Stomach smooth muscle (tissue), 2 donors: ENCODE data around the gene PGLYRP1.

Experiments used
- H3K27ac ChIP-seq: one replicate; pipeline ENCODE4 v1.7.0; 2013; ENCODE audit warnings: mild to moderate bottlenecking, low read length, inconsistent platforms
- H3K27me3 ChIP-seq, 2 donors: one replicate each; pipeline ENCODE4 v1.7.0; 2013; ENCODE audit warnings: low read length in 2 of 2; ENCODE audit not compliant: insufficient read depth in 2 of 2, control insufficient read depth in 1 of 2
- H3K36me3 ChIP-seq, 2 donors: one replicate each; pipeline ENCODE4 v1.7.0; 2013; ENCODE audit warnings: low read length in 2 of 2; ENCODE audit not compliant: control insufficient read depth in 2 of 2, insufficient read depth in 2 of 2
- H3K4me1 ChIP-seq: one replicate; pipeline ENCODE4 v1.7.0; 2013; ENCODE audit warnings: low read length; ENCODE audit not compliant: control insufficient read depth, insufficient read depth
- H3K4me3 ChIP-seq, 2 donors: one replicate each; pipeline ENCODE4 v1.7.0; 2013; ENCODE audit warnings: low read length in 2 of 2
- H3K9ac ChIP-seq, 2 donors: one replicate each; pipeline ENCODE4 v1.7.0; 2013; ENCODE audit warnings: low read length in 2 of 2, mild to moderate bottlenecking in 1 of 2
- H3K9me3 ChIP-seq, 2 donors: one replicate each; pipeline ENCODE4 v1.7.0; 2013; ENCODE audit warnings: low read length in 2 of 2; ENCODE audit not compliant: control insufficient read depth in 2 of 2
- donor health status: healthy.
- donor health status: Pancreatic carcinoma.

Gene PGLYRP1

DNA sequence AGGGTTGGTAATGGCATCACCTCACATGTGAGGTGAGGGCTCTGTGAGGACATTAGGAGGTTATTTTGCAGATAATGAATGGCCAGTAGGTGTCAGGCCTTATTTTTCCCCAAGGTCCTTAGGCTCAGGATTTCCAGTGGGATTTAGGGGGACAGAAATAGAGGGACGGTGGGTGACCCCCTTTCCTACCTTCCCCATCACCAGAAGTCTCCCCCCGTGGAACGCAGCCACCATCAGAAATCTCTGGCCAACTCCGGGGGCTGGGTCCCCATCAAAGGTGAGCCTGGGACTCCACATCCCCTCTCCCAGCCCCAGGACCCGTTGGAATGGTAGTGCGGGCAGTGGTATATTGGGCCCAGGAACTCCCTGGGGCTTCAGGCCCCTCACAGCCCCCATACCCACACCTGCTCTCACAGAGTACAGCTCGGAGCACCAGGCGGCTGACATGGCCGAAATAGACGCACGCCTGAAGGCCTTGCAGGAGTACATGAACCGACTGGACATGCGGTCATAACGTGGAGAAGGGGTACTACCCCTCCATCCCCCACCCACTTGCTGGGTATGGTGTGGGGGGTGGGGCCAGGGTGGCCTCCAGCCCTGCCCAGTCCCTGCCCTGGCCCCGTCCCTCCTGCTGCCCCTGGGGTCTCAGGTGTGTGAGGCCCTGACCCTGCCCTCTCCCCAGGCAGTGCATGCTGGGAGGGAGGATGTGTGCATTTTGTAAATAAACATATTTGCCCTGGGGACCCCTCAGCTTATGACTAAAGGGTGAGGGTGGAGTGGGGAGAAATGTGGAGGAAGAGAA is 4.8 kb downstream of the PGLYRP1 start:
- Histone ChIP-seq H3K9me3 (no peaks in the 10 kb centered on the region), H3K4me3 (no peak overlapping the region), H3K9ac (no peak overlapping the region), H3K27me3 (peaks cover 23 to 35% of the 10 kb centered on the region in 2 donors), H3K4me1 (peaks cover 20% of the 10 kb centered on the region), H3K27ac (no peak overlapping the region), H3K36me3 (peaks cover 0 to 3% of the 10 kb centered on the region in 2 donors)

DNA sequence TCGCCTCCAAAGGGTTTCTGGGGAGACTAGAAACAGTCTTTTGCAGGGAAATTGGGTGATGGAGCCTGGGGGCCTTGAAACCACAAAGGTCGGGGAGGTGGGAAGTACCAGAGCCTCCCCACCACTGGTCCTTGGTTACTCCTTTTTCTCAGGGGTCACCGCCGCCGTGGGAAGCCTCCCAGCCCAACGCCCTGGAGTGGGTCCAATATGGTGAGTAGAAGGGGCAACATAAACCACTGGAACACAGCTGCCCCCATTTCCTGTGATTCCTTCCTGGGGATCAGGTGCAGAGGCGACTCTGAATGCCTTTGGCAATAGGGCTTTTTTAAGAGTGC is 5.8 kb downstream of the PGLYRP1 start:
- H3K4me1 ChIP-seq = peaks cover 20% of the 10 kb centered on the region

GRCh38 chr19:46016426-46017094 is 6.3 kb downstream of the PGLYRP1 start:
- Histone ChIP-seq H3K4me1 (peaks cover 20% of the 10 kb centered on the region), H3K9ac (peak overlapping the region; percentile 21 to 37), H3K4me3 (peak overlapping the region; percentile 89 to 90), H3K27ac (no peak overlapping the region), H3K27me3 (peaks cover 19 to 26% of the 10 kb centered on the region in 2 donors), H3K36me3 (peaks cover 0 to 3% of the 10 kb centered on the region in 2 donors), H3K9me3 (no peaks in the 10 kb centered on the region)

More for the DNA sequence above, 5.8 kb downstream of the PGLYRP1 start:
- H3K4me3 ChIP-seq = no peak overlapping the region
- no peaks in the 10 kb centered on the region for H3K9me3 ChIP-seq
- peaks cover 0 to 3% of the 10 kb centered on the region in 2 donors for H3K36me3 ChIP-seq
- no peak overlapping the region for H3K9ac ChIP-seq
- no peak overlapping the region for H3K27ac ChIP-seq
- peaks cover 20 to 28% of the 10 kb centered on the region in 2 donors for H3K27me3 ChIP-seq

DNA sequence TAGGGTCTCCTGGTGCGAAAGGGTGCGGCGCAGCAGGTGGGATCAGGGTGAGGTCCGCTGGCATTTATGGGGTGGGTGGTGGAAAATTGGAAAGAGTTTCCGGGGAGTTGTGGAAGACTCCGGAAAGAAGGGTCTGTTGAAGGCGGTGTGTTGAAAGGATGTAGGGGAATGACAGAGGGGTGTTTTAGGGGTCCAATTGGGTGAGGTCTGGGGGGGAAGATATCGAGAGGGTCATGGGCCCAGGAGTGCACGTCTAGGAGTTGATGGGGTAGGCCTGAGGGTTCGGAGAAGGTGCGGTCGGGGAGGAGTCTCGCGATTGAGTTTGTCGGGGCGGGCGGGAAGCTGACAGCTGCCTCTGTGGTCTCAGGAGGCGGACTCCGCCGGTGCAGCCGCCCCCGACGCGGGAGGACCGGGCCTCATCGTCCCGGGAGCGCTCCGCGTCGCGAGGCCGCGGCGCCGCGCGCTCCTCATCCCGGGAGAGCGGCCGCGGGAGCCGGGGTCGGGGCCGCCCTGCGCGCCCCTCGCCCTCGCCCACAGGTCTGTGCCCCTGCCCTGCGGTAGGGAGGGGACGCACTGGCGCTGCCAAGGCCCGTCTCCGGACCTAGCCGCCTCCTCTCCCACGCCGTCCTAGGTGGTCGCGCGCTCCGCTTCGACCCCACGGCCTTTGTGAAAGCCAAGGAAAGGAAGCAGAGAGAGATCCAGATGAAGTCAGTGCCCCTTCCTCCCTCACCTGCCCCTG is 7.0 kb downstream of the PGLYRP1 start:
- H3K27me3 ChIP-seq = peaks cover 20 to 28% of the 10 kb centered on the region in 2 donors
- H3K27ac ChIP-seq = no peak overlapping the region
- H3K4me1 ChIP-seq = peaks cover 20% of the 10 kb centered on the region
- H3K4me3 ChIP-seq = peak overlapping the region; percentile 89 to 90
- no peaks in the 10 kb centered on the region for H3K9me3 ChIP-seq
- H3K9ac ChIP-seq = peak overlapping the region in 1 of 2 donors; percentile 37
- peaks cover 0 to 3% of the 10 kb centered on the region in 2 donors for H3K36me3 ChIP-seq

- Histone ChIP-seq H3K27me3 (peaks cover 20 to 28% of the 10 kb centered on the region in 2 donors), H3K27ac (no peak overlapping the region), H3K9ac (no peak overlapping the region), H3K4me1 (peaks cover 20% of the 10 kb centered on the region), H3K9me3 (no peaks in the 10 kb centered on the region), H3K36me3 (peaks cover 0 to 6% of the 10 kb centered on the region in 2 donors), H3K4me3 (peak overlapping the region in 1 of 2 donors; percentile 89)
Observed at GRCh38 chr19:46014941-46015686, 7.7 kb downstream of the PGLYRP1 start.

DNA sequence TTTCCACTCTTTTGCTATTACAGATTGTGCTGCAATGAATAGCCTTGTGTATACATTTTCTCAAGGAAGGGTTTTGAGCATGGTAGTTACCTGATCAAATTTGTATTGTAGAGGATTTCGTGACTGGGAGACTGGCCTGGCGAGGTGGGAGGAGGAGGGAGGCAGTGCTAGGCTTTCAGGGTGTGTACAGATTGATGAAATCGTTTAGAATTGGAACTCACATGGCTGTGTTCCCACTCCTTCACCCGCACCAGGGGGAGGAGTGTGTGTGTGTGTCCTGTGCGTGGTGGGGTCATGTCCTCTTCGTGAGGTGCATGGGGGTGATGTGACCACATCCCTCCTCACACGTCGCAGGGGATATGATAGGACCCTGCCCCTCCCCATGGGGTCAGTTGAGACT is 8.3 kb downstream of the PGLYRP1 start:
- Histone ChIP-seq H3K27me3 (peaks cover 20 to 28% of the 10 kb centered on the region in 2 donors), H3K36me3 (peaks cover 0 to 6% of the 10 kb centered on the region in 2 donors), H3K9ac (no peak overlapping the region), H3K27ac (no peak overlapping the region), H3K9me3 (no peaks in the 10 kb centered on the region), H3K4me1 (peaks cover 20% of the 10 kb centered on the region), H3K4me3 (peak overlapping the region in 1 of 2 donors; percentile 54)

- Histone ChIP-seq H3K9me3 (no peaks in the 10 kb centered on the region), H3K27ac (no peak overlapping the region), H3K4me3 (no peak overlapping the region), H3K36me3 (peaks cover 0 to 8% of the 10 kb centered on the region in 2 donors), H3K4me1 (peaks cover 4% of the 10 kb centered on the region), H3K9ac (no peak overlapping the region), H3K27me3 (peaks cover 12 to 16% of the 10 kb centered on the region in 2 donors)
Observed at GRCh38 chr19:46009530-46010510, 13.0 kb downstream of the PGLYRP1 start.

DNA sequence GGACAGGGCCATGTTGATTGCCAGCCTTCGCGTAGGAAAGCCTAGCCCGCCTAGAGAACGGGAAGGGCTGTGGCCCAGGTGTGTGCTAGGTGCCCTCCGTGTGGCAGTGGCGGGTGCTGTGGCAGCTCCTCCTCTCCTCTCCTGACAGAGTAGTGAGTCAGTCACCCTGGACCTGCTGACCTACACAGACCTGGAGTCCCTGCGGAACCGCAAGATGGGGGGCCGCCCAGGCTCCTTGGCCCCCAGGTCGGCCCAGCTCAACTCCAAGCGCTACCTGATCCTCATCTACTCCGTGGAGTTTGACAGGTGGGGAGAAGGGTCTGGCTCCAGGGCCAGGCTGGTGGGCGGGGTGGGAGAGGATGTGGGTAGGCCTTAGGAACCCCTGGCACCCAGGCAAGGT is 16.4 kb downstream of the PGLYRP1 start:
- H3K27ac ChIP-seq = no peak overlapping the region
- no peaks in the 10 kb centered on the region for H3K9me3 ChIP-seq
- H3K27me3 ChIP-seq = peaks cover 0 to 2% of the 10 kb centered on the region in 2 donors
- H3K9ac ChIP-seq = no peak overlapping the region
- no peaks in the 10 kb centered on the region for H3K4me1 ChIP-seq
- H3K4me3 ChIP-seq = no peak overlapping the region
- H3K36me3 ChIP-seq = peaks cover 0 to 8% of the 10 kb centered on the region in 2 donors

DNA sequence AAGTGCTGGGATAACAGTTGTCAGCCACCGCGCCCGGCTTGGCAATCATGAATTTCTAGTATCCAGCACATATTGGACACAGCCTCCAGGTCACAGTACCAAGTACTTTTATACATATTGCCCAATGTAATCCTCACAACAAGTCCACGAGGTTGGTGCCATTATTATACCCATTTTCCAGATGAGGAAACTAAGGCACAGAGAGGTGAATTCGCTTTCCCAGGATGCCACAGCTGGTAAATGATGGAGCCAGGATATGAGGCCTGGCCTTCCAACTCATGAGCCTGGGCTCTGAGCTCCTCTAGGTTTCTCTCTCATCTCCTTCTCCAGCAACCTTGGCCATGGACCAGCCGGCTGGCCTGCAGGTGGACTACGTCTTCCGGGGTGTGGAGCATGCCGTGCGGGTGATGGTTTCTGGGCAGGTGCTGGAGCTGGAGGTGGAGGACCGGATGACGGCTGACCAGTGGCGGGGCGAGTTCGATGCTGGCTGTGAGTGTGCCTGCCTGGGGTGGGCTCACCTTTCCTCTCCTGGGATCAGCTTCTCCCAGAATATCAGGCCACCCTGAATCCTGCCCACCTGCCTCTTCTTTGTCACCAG is 20.1 kb downstream of the PGLYRP1 start:
- Histone ChIP-seq H3K27ac (no peak overlapping the region), H3K27me3 (peaks cover 12 to 15% of the 10 kb centered on the region in 2 donors), H3K36me3 (peaks cover 0 to 4% of the 10 kb centered on the region in 2 donors), H3K9ac (no peak overlapping the region), H3K4me3 (no peak overlapping the region), H3K4me1 (peaks cover 4% of the 10 kb centered on the region), H3K9me3 (no peaks in the 10 kb centered on the region)
